GM12878 (cell line): ENCODE results near the gene CCDC12.

ENCODE experiments used
- CBFB ChIP-seq: IDR thresholded peaks from 2 replicates; pipeline ENCODE4 v1.6.1; 2016; ENCODE audit warnings: antibody characterized with exemption, low read depth
- CHD2 ChIP-seq: IDR thresholded peaks from 2 replicates; pipeline ENCODE4 v1.6.1; 2011; ENCODE audit warnings: low read depth, low read length, improper control_type of control experiment, borderline replicate concordance
- EP300 ChIP-seq, 2 experiments: fragments of 150-350 bp in 1 of 2; IDR thresholded peaks; 2 replicates each; pipeline ENCODE4 v1.6.1; 2011 to 2012; ENCODE audit warnings: low read depth in 2 of 2, low read length in 2 of 2, borderline replicate concordance in 1 of 2, improper control_type of control experiment in 1 of 2, inconsistent platforms in 1 of 2; ENCODE audit not compliant: control insufficient read depth in 1 of 2
- ESRRA ChIP-seq: IDR thresholded peaks from 2 replicates; pipeline ENCODE4 v1.6.1; 2012; ENCODE audit warnings: mild to moderate bottlenecking, low read length, improper control_type of control experiment
- NFYB ChIP-seq: IDR thresholded peaks from 2 replicates; pipeline ENCODE4 v1.6.1; 2011; ENCODE audit warnings: low read depth, mild to moderate bottlenecking, low read length, improper control_type of control experiment, moderate library complexity; ENCODE audit not compliant: insufficient read depth
- POLR2A ChIP-seq: IDR thresholded peaks from 2 replicates; pipeline ENCODE4 v1.6.1; 2011; ENCODE audit warnings: low read depth, mild to moderate bottlenecking, low read length
- POLR2AphosphoS5 ChIP-seq: IDR thresholded peaks from 2 replicates; pipeline ENCODE4 v1.6.1; 2011; ENCODE audit warnings: mild to moderate bottlenecking, low read length, inconsistent platforms
- SREBF2 ChIP-seq: IDR thresholded peaks from 2 replicates; pipeline ENCODE4 v1.6.1; 2012; ENCODE audit warnings: mild to moderate bottlenecking, low read length
- YY1 ChIP-seq: IDR thresholded peaks from 2 replicates; pipeline ENCODE4 v1.6.1; 2011; ENCODE audit warnings: low read depth, mild to moderate bottlenecking, low read length
- TF ChIP-seq, protein P1 (sequence below), 3 experiments: IDR thresholded peaks in 2 of 3; conservative IDR thresholded peaks in 1 of 3; 2 replicates each; pipeline ENCODE4 v1.5.1; 2011; ENCODE audit warnings: low read depth in 3 of 3, low read length in 3 of 3, mild to moderate bottlenecking in 3 of 3, control low read depth in 2 of 3, moderate library complexity in 2 of 3, inconsistent platforms in 1 of 3, mixed read lengths in 1 of 3; ENCODE audit not compliant: control insufficient read depth in 2 of 3, insufficient read depth in 1 of 3; ENCODE audit errors: extremely low read depth in 1 of 3

DNA sequence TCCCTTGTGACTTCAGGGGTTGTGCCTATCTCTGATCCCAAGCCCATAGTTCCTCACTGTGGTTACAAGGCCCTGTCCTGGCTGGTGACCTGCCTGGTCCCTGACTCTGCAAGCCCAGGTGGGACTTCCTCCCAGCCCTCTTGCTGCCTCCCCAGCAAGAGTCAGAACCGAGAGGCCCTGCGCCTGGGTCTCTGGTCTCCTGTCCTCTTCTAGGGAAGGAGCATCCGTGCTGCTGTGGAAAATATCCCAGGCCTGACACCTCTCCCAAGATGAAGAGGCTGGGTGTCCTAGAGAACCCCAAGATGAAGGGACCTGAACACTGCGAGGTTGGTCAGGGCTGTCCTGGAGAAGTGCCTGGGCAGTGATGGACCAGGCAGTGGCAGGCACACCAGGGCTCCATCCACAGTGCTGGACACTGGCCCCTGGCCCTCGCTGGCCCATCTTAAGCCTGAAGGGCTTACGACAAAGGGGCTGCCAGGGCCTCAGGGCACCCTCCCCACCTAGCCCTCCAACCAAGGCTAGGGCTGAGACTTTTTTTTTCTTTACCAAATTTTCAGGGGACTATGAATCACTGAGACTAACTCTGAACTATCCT is 66.3 kb downstream of the CCDC12 start:
- TF ChIP-seq POLR2A, result peak; percentile 46; the same call in 1 of the 2 replicates
- no peak for TF ChIP-seq ESRRA
- TF ChIP-seq CBFB, result no peak
- TF ChIP-seq YY1, result no peak
- 0 out of 2 replicates have a peak, but pooled peaks have one; percentile 26 for TF ChIP-seq POLR2AphosphoS5
- no peak for TF ChIP-seq CHD2
- TF ChIP-seq, protein P1, sequence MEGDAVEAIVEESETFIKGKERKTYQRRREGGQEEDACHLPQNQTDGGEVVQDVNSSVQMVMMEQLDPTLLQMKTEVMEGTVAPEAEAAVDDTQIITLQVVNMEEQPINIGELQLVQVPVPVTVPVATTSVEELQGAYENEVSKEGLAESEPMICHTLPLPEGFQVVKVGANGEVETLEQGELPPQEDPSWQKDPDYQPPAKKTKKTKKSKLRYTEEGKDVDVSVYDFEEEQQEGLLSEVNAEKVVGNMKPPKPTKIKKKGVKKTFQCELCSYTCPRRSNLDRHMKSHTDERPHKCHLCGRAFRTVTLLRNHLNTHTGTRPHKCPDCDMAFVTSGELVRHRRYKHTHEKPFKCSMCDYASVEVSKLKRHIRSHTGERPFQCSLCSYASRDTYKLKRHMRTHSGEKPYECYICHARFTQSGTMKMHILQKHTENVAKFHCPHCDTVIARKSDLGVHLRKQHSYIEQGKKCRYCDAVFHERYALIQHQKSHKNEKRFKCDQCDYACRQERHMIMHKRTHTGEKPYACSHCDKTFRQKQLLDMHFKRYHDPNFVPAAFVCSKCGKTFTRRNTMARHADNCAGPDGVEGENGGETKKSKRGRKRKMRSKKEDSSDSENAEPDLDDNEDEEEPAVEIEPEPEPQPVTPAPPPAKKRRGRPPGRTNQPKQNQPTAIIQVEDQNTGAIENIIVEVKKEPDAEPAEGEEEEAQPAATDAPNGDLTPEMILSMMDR (IDR thresholded peaks at IDR 0.05 in 2 of 3, conservative IDR thresholded peaks at IDR 0.05 in 1 of 3; ENCODE audit: control insufficient read depth in 2 of 3, extremely low read depth in 1 of 3, insufficient read depth in 1 of 3, low read depth in 3 of 3, low read length in 3 of 3), result no peak
- no peak for TF ChIP-seq SREBF2
- no peak for TF ChIP-seq EP300 (IDR thresholded peaks at IDR 0.05; ENCODE audit: borderline replicate concordance in 1 of 2, control insufficient read depth in 1 of 2, low read depth in 2 of 2, low read length in 2 of 2)
- no peak for TF ChIP-seq NFYB
